Gastrocnemius medialis (tissue), 4 donors: ENCODE data around the gene DOCK8. TPM values are rescaled to one million over a fixed set of nuclear protein-coding genes. Genes with fewer than 3 reads are reported as not detected.

Experiments used
- ATAC-seq, 2 donors: fragments of 150-250 bp; one replicate each; pipeline ENCODE4 v1.9.1; 2016
- DNase-seq, 2 donors: peaks; one replicate each; pipeline ENCODE4 v3.0.0-alpha.2; 2019
- H3K27ac ChIP-seq, 4 donors: fragments of 200-600 bp; sonication (generic); 1 replicate in 1 of 4; 2 replicates in 3 of 4; pipeline ENCODE4 v1.5.1; 2016 to 2018; ENCODE audit warnings: mild to moderate bottlenecking in 2 of 4, moderate library complexity in 1 of 4
- H3K27me3 ChIP-seq, 3 donors: fragments of 200-600 bp; sonication (generic) in 2 of 3; 1 replicate in 1 of 3; 2 replicates in 2 of 3; pipeline versions ENCODE4 v1.5.1 to v1.6.0; 2016 to 2019; ENCODE audit warnings: mild to moderate bottlenecking in 1 of 3, moderate library complexity in 1 of 3
- H3K36me3 ChIP-seq, 2 donors: fragments of 200-600 bp; sonication (generic) in 1 of 2; one replicate each; pipeline ENCODE4 v1.5.1; 2017 to 2018
- H3K4me1 ChIP-seq, 2 donors: fragments of 200-600 bp; sonication (generic) in 1 of 2; one replicate each; pipeline ENCODE4 v1.5.1; 2016 to 2017; ENCODE audit warnings: mild to moderate bottlenecking in 2 of 2
- H3K4me3 ChIP-seq, 4 donors: fragments of 200-600 bp; sonication (generic) in 3 of 4; 1 replicate in 1 of 4; 2 replicates in 3 of 4; pipeline ENCODE4 v1.5.1; 2016 to 2019; ENCODE audit warnings: mild to moderate bottlenecking in 2 of 4
- H3K9me3 ChIP-seq, 3 donors: fragments of 200-600 bp; sonication (generic) in 2 of 3; 1 replicate in 1 of 3; 2 replicates in 2 of 3; pipeline ENCODE4 v1.5.1; 2016 to 2019
- CTCF ChIP-seq, 5 experiments: fragments of 450-650 bp in 3 of 5; fragments of 200-600 bp in 2 of 5; sonication (generic) in 2 of 5; IDR thresholded peaks in 4 of 5; conservative IDR thresholded peaks in 1 of 5; 1 replicate in 4 of 5; 2 replicates in 1 of 5; pipeline ENCODE4 v1.5.1; 2016 to 2019; ENCODE audit warnings: antibody characterized with exemption in 5 of 5, mild to moderate bottlenecking in 3 of 5, moderate library complexity in 3 of 5
- POLR2A ChIP-seq, 2 donors: fragments of 450-650 bp; IDR thresholded peaks; one replicate each; pipeline ENCODE4 v1.6.1; 2017; ENCODE audit warnings: antibody characterized with exemption in 2 of 2, mild to moderate bottlenecking in 2 of 2, moderate library complexity in 2 of 2
- in situ Hi-C, 4 donors: fragments of 200-750 bp; cut with MboI; loops; one replicate each; pipeline versions ENCODE4 v1.15.0 to v1.8.0; 2017; ENCODE audit warnings: low sequenced_read_pairs in 4 of 4
- intact Hi-C: fragments of 100-400 bp; cut with DNase I; formaldehyde crosslinking; loops from one replicate; pipeline ENCODE4 v1.15.1; 2023; ENCODE audit warnings: low total_unique reads
- total RNA-seq, 4 donors: library from RNA; depleted of rRNA; stranded (reverse); fragments of >200 nt; gene quantifications; one replicate each; pipeline versions ENCODE4 v1.1.0 to v1.2.3, GENCODE V29; 2016

Gene DOCK8
- total RNA-seq, 4 donors from 2014 or later, result 0.80 to 2.8 (median 2.0) TPM

GRCh38 chr9:272251-273213, 57.9 kb downstream of the DOCK8 start:
- intact Hi-C loops (no loop called here), in situ Hi-C loops (no loop called here)
- TF ChIP-seq POLR2A (IDR thresholded peaks at IDR 0.05) (no peak), CTCF (IDR thresholded peaks at IDR 0.05 in 4 of 5, conservative IDR thresholded peaks at IDR 0.05 in 1 of 5) (no peak)
- no peak overlapping the region for H3K27ac ChIP-seq
- no peaks in the 10 kb centered on the region for H3K9me3 ChIP-seq
- no peaks in the 10 kb centered on the region for H3K36me3 ChIP-seq
- no peak overlapping the region for H3K4me3 ChIP-seq
- H3K27me3 ChIP-seq, result no peaks in the 10 kb centered on the region
- peak in 1 of 2 donors; percentile 21 for DNase-seq
- ATAC-seq, result no peak
- no peaks in the 10 kb centered on the region for H3K4me1 ChIP-seq

DNA sequence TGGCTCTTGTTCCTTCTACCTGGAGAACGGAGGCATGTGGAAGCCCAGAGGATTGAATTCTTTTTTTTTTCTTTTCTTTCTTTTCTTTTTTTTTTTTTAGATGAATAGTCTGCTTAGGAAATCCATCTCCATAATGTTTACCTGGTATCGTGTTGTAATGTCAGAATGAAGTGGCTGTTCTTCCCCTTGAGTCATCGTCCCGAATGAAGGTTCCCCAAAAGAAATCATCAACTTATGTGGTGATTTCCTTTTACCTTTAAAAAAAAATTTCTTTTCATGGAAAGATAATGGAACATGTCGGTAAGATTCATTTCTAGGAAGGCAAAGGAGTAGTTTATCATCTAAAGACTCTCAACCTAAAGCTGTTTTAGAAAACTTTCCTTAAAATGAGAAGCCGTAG, 59.7 kb downstream of the DOCK8 start:
- Histone ChIP-seq H3K9me3 (no peaks in the 10 kb centered on the region), H3K4me3 (no peak overlapping the region), H3K27me3 (no peaks in the 10 kb centered on the region), H3K36me3 (no peaks in the 10 kb centered on the region), H3K27ac (no peak overlapping the region), H3K4me1 (no peaks in the 10 kb centered on the region)
- intact Hi-C loops, result no loop called here
- in situ Hi-C loops, result no loop called here
- DNase-seq, result no peak
- no peak for ATAC-seq
- TF ChIP-seq CTCF (IDR thresholded peaks at IDR 0.05 in 4 of 5, conservative IDR thresholded peaks at IDR 0.05 in 1 of 5), result no peak
- no peak for TF ChIP-seq POLR2A (IDR thresholded peaks at IDR 0.05)

DNA sequence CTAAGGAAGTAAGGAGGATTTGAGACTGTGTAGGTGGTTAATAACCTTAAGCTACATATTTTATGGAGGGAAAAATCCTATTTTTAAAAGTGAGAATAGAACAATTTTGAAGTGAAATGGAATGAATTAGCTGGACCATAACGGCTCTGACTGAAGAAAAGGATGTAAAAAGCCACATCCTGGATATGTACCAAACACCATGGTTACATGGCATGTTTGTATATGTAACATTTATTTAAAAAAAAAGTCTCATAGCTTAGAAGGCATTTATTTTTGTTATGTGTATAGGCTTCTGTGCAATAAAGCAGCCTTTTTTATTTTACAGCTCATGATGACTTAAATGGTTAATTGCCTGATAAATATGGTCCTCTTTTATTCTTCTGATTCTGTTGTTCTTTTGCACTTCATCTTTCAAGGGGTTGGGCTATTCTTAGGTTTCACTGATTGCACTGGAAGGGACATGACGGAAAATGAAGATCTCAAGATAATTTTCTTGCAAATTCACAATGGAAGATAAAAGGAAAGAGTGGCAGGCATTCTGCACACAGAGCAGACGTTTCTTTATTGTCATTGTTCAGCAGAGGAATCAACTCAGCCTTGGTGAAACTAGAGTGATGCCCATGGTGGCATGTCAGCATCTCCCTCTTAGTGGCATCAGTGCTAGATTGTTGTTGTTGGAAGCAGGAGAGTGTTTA, 63.1 kb downstream of the DOCK8 start:
- Histone ChIP-seq H3K27ac (no peak overlapping the region), H3K36me3 (no peaks in the 10 kb centered on the region), H3K9me3 (no peaks in the 10 kb centered on the region), H3K4me3 (no peak overlapping the region), H3K27me3 (no peaks in the 10 kb centered on the region), H3K4me1 (no peaks in the 10 kb centered on the region)
- intact Hi-C loops (no loop called here), in situ Hi-C loops (no loop called here)
- DNase-seq (no peak), ATAC-seq (no peak)
- TF ChIP-seq POLR2A (IDR thresholded peaks at IDR 0.05) (no peak), CTCF (IDR thresholded peaks at IDR 0.05 in 4 of 5, conservative IDR thresholded peaks at IDR 0.05 in 1 of 5) (no peak)

GRCh38 chr9:278651-279050, 64.0 kb downstream of the DOCK8 start:
- H3K9me3 ChIP-seq, result no peaks in the 10 kb centered on the region
- in situ Hi-C loops (no loop called here), intact Hi-C loops (no loop called here)
- TF ChIP-seq POLR2A (IDR thresholded peaks at IDR 0.05) (no peak), CTCF (IDR thresholded peaks at IDR 0.05 in 4 of 5, conservative IDR thresholded peaks at IDR 0.05 in 1 of 5) (no peak)
- ATAC-seq (no peak), DNase-seq (peak in 1 of 2 donors; percentile 13)
- no peak overlapping the region for H3K4me3 ChIP-seq
- no peaks in the 10 kb centered on the region for H3K36me3 ChIP-seq
- H3K27ac ChIP-seq, result no peak overlapping the region
- no peaks in the 10 kb centered on the region for H3K27me3 ChIP-seq
- H3K4me1 ChIP-seq, result no peaks in the 10 kb centered on the region
